Caco-2 (cell line): Measurements from ENCODE around the gene GAS7. TPM values are rescaled to one million over a fixed set of nuclear protein-coding genes. Genes with fewer than 3 reads are reported as not detected.

ENCODE experiments used
- BruUV-seq: library from RNA; stranded (reverse); fragments of 400-500 nt; replicated peaks from 2 replicates; lab custom pipeline; 2021; lab: Mats Ljungman, UMichigan
- CTCF ChIA-PET: fragments of 300-600 bp; sonication (Branson Sonifier 250); formaldehyde crosslinking; loops from one replicate; lab custom pipeline; 2022; ENCODE audit warnings: antibody characterized with exemption; lab: Charles Lee
- POLR2A ChIA-PET: fragments of 300-600 bp; sonication (Branson Sonifier 250); formaldehyde crosslinking; loops from one replicate; lab custom pipeline; 2022; ENCODE audit warnings: antibody characterized with exemption; lab: Charles Lee
- DNase-seq, 2 experiments: peaks; one replicate each; pipeline versions ENCODE4 v3.0.0 to v3.0.0-alpha.2; 2020 to 2022
- H3K27me3 ChIP-seq: replicated peaks from 2 replicates; pipeline ENCODE4 v1.6.0; 2011; ENCODE audit warnings: low read length; ENCODE audit not compliant: control insufficient read depth, insufficient read depth
- H3K36me3 ChIP-seq: 2 replicates; pipeline ENCODE4 v1.5.1; 2011; ENCODE audit warnings: low read length; ENCODE audit not compliant: control insufficient read depth, insufficient read depth
- H3K4me1 ChIP-seq: fragments of 250-450 bp; sonication (Bioruptor Pico); 2 replicates; pipeline ENCODE4 v1.5.1; 2020; ENCODE audit warnings: mild to moderate bottlenecking
- H3K4me3 ChIP-seq: 2 replicates; pipeline ENCODE4 v1.5.1; 2011; ENCODE audit warnings: low read depth, mild to moderate bottlenecking, control low read depth, low read length
- H3K9me3 ChIP-seq: fragments of 250-450 bp; sonication (Bioruptor Pico); 2 replicates; pipeline ENCODE4 v1.5.1; 2020; ENCODE audit warnings: mild to moderate bottlenecking, moderate library complexity
- H3K27ac Mint-ChIP-seq: one replicate; pipeline ENCODE4 v1.8.0; 2022; ENCODE audit warnings: mixed read lengths; ENCODE audit not compliant: unreplicated experiment
- H3K27me3 Mint-ChIP-seq: one replicate; pipeline ENCODE4 v1.8.0; 2022; ENCODE audit warnings: mixed read lengths; ENCODE audit not compliant: insufficient read depth, unreplicated experiment
- H3K36me3 Mint-ChIP-seq: one replicate; pipeline ENCODE4 v1.8.0; 2022; ENCODE audit warnings: mild to moderate bottlenecking, mixed read lengths; ENCODE audit not compliant: insufficient read depth, unreplicated experiment
- H3K4me1 Mint-ChIP-seq: one replicate; pipeline ENCODE4 v1.8.0; 2022; ENCODE audit warnings: low read depth, mixed read lengths; ENCODE audit not compliant: unreplicated experiment
- H3K4me3 Mint-ChIP-seq: one replicate; pipeline ENCODE4 v1.8.0; 2022; ENCODE audit warnings: mild to moderate bottlenecking, moderate library complexity, mixed read lengths; ENCODE audit not compliant: unreplicated experiment
- H3K9me3 Mint-ChIP-seq: one replicate; pipeline ENCODE4 v1.8.0; 2022; ENCODE audit warnings: mixed read lengths; ENCODE audit not compliant: unreplicated experiment
- intact Hi-C: fragments of 100-400 bp; cut with micrococcal nuclease; formaldehyde crosslinking; loops from one replicate; pipeline ENCODE4 v1.10.0; 2022; ENCODE audit not compliant: unreplicated experiment
- total RNA-seq: library from RNA; stranded (reverse); gene quantifications from 2 replicates; pipeline ENCODE4 v1.2.3, GENCODE V29; 2022
- TF ChIP-seq, protein P1 (sequence below), 2 experiments: fragments of 200-600 bp in 1 of 2; IDR thresholded peaks; 1 replicate in 1 of 2; 2 replicates in 1 of 2; pipeline versions ENCODE4 v1.5.1 to v1.8.0; 2011 to 2022; ENCODE audit warnings: antibody characterized with exemption in 1 of 2, control low read depth in 1 of 2, inconsistent platforms in 1 of 2, low read depth in 1 of 2, low read length in 1 of 2, mild to moderate bottlenecking in 1 of 2, moderate library complexity in 1 of 2; ENCODE audit not compliant: insufficient read depth in 1 of 2, severe bottlenecking in 1 of 2, unreplicated experiment in 1 of 2

The GAS7 gene
- total RNA-seq, 1 experiment from 2014 or later: 0.34 TPM

DNA sequence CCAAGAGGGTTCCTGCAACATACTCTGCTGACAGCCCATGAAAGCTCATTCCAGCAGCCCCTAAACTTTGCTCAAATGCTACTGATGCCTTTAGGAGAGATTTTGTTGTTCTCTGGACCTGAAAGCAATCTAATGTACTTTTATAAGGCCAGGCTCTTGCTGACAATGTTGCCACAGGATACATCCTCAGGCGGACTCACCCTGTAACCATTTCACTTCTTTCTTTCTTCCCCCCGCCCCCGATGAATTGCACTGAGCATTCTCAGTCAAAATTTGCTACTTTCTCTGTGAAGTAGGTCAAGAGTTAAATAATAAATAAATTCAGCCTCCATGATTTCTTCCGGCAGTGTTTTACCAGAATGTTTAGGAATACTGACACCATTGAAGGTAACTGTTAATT lies 1.5 kb downstream of the GAS7 start:
- ChIA-PET POLR2A (no interaction called here), CTCF (no interaction called here)
- H3K4me1 ChIP-seq: no peaks in the 10 kb centered on the region
- Mint-ChIP-seq H3K36me3 (no peaks in the 10 kb centered on the region), H3K27ac (no peak overlapping the region), H3K9me3 (no peaks in the 10 kb centered on the region), H3K27me3 (no peaks in the 10 kb centered on the region), H3K4me1 (no peaks in the 10 kb centered on the region), H3K4me3 (no peak overlapping the region)
- no peak overlapping the region for H3K4me3 ChIP-seq
- H3K9me3 ChIP-seq: no peaks in the 10 kb centered on the region
- BruUV-seq: no TSS peak
- no peaks in the 10 kb centered on the region for H3K27me3 ChIP-seq
- H3K36me3 ChIP-seq: no peaks in the 10 kb centered on the region
- TF ChIP-seq, protein P1, sequence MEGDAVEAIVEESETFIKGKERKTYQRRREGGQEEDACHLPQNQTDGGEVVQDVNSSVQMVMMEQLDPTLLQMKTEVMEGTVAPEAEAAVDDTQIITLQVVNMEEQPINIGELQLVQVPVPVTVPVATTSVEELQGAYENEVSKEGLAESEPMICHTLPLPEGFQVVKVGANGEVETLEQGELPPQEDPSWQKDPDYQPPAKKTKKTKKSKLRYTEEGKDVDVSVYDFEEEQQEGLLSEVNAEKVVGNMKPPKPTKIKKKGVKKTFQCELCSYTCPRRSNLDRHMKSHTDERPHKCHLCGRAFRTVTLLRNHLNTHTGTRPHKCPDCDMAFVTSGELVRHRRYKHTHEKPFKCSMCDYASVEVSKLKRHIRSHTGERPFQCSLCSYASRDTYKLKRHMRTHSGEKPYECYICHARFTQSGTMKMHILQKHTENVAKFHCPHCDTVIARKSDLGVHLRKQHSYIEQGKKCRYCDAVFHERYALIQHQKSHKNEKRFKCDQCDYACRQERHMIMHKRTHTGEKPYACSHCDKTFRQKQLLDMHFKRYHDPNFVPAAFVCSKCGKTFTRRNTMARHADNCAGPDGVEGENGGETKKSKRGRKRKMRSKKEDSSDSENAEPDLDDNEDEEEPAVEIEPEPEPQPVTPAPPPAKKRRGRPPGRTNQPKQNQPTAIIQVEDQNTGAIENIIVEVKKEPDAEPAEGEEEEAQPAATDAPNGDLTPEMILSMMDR (IDR thresholded peaks at IDR 0.05; ENCODE audit: insufficient read depth in 1 of 2, low read depth in 1 of 2, low read length in 1 of 2, severe bottlenecking in 1 of 2, unreplicated experiment in 1 of 2): no peak
- intact Hi-C loops: no loop called here
- DNase-seq: no peak

DNA sequence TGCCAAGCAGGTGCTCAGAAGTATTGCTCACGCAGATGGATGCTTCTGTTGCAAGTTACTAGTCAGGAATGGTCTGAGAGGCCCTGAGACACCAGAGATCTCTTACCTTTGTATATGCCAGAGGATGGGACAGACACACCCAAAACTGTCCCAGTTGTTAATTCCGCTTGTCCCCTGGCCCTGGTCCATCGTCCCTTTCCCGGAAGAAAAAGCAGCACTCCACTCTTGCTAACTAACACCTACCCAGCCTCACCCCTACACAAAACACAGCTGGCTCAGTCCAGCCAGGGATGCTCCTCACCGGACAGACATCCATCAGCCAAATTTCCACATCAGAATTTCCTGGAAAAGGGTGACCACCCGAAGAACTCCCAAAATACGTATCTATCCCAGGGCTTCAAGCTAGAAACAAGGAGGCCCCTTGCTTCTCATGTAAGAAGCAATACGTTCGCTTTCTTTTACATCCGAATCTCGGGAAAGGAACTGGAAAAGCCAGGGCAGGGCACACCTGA lies 2.0 kb downstream of the GAS7 start:
- TF ChIP-seq, protein P1 (IDR thresholded peaks at IDR 0.05; ENCODE audit: insufficient read depth in 1 of 2, low read depth in 1 of 2, low read length in 1 of 2, severe bottlenecking in 1 of 2, unreplicated experiment in 1 of 2): no peak
- Mint-ChIP-seq H3K27me3 (no peaks in the 10 kb centered on the region), H3K9me3 (no peaks in the 10 kb centered on the region), H3K36me3 (no peaks in the 10 kb centered on the region), H3K27ac (no peak overlapping the region), H3K4me3 (no peak overlapping the region), H3K4me1 (no peaks in the 10 kb centered on the region)
- intact Hi-C loops: no loop called here
- Histone ChIP-seq H3K36me3 (no peaks in the 10 kb centered on the region), H3K9me3 (no peaks in the 10 kb centered on the region), H3K27me3 (no peaks in the 10 kb centered on the region), H3K4me3 (no peak overlapping the region), H3K4me1 (no peaks in the 10 kb centered on the region)
- BruUV-seq: no TSS peak
- no peak for DNase-seq
- POLR2A ChIA-PET: no interaction called here
- CTCF ChIA-PET: no interaction called here

DNA sequence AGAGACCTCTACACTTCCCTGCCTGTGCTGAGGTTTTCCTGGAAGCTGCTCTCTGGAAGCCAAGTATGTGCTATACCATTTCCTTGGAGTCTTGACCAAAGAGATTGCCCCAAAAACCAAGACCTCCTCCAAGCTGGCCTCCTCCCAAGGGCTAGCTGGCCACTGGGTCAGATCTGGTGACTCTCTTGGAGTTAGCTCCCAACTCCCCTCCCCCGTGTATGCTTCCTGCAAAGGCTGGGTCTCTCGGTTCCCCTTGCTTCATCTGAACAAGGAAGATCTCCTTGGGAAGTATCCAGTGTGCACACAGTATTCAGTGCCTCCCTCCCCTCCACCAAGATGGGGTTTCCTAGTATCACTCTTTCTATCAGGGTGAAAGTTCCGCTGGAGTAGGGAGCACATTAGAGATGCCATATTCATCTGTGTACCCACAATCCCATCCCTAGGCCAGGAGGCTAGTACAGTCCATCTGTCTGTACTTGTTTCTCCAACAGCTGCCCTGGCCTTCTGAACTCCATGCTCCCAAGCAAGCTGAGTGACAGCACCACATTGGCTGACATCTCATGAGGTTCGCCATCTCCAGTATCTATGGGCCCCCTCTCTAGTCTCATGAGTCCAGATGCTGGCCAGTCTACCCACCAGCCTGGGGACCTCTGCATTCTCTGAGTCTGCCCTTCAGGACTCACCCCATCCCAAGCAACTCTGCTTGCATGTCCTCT lies 3.2 kb downstream of the GAS7 start:
- POLR2A ChIA-PET: no interaction called here
- no peaks in the 10 kb centered on the region for H3K4me1 ChIP-seq
- H3K9me3 ChIP-seq: no peaks in the 10 kb centered on the region
- no peak for DNase-seq
- no peaks in the 10 kb centered on the region for H3K27me3 ChIP-seq
- no peak overlapping the region for H3K4me3 Mint-ChIP-seq
- CTCF ChIA-PET: no interaction called here
- no peak overlapping the region for H3K27ac Mint-ChIP-seq
- H3K4me1 Mint-ChIP-seq: no peaks in the 10 kb centered on the region
- TF ChIP-seq, protein P1 (IDR thresholded peaks at IDR 0.05; ENCODE audit: insufficient read depth in 1 of 2, low read depth in 1 of 2, low read length in 1 of 2, severe bottlenecking in 1 of 2, unreplicated experiment in 1 of 2): no peak
- H3K36me3 ChIP-seq: no peaks in the 10 kb centered on the region
- BruUV-seq: no TSS peak
- no peaks in the 10 kb centered on the region for H3K36me3 Mint-ChIP-seq
- H3K27me3 Mint-ChIP-seq: no peaks in the 10 kb centered on the region
- H3K9me3 Mint-ChIP-seq: no peaks in the 10 kb centered on the region
- H3K4me3 ChIP-seq: no peak overlapping the region
- intact Hi-C loops: no loop called here
